Gastrocnemius medialis (tissue), 4 donors: ENCODE results near the gene AP3B2.

ENCODE experiments used
- POLR2A ChIP-seq, 2 donors: fragments of 450-650 bp; IDR thresholded peaks; one replicate each; pipeline ENCODE4 v1.6.1; 2017; ENCODE audit warnings: antibody characterized with exemption in 2 of 2, mild to moderate bottlenecking in 2 of 2, moderate library complexity in 2 of 2
- TF ChIP-seq, protein P1 (sequence below), 5 experiments: fragments of 450-650 bp in 3 of 5; fragments of 200-600 bp in 2 of 5; sonication (generic) in 2 of 5; IDR thresholded peaks in 4 of 5; conservative IDR thresholded peaks in 1 of 5; 1 replicate in 4 of 5; 2 replicates in 1 of 5; pipeline ENCODE4 v1.5.1; 2016 to 2019; ENCODE audit warnings: antibody characterized with exemption in 5 of 5, mild to moderate bottlenecking in 3 of 5, moderate library complexity in 3 of 5

DNA sequence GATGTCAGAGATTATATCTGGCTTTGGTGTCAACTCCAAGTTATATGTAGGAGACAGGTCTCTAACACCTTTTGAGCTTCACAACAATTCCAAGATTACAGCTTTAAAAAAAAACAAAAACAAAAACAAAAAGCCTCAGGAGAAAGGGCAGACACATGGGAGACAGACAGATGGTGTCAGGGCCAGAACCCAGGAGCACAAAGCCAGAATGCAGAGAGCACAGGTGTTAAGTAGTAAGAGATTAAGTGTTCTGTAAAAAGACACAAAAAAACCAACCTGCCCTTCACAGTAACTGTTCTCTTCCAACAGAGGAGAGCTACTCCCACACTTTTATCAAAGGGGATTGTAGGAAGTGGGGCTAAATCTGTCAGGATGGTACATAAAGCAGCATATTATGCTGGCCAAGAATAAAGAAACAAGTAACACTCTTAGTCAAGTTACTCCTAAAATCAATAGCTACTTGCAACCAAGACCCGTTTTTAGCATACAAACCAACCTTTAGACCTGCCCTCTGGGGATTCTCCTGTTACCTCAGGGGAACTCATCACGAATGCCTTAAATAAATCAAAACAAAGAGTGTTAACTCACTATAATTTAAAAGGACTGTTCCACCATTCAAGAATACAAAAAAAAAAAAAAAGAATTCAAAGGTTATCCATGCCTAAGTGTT is 68.4 kb downstream of the AP3B2 start:
- TF ChIP-seq, protein P1, sequence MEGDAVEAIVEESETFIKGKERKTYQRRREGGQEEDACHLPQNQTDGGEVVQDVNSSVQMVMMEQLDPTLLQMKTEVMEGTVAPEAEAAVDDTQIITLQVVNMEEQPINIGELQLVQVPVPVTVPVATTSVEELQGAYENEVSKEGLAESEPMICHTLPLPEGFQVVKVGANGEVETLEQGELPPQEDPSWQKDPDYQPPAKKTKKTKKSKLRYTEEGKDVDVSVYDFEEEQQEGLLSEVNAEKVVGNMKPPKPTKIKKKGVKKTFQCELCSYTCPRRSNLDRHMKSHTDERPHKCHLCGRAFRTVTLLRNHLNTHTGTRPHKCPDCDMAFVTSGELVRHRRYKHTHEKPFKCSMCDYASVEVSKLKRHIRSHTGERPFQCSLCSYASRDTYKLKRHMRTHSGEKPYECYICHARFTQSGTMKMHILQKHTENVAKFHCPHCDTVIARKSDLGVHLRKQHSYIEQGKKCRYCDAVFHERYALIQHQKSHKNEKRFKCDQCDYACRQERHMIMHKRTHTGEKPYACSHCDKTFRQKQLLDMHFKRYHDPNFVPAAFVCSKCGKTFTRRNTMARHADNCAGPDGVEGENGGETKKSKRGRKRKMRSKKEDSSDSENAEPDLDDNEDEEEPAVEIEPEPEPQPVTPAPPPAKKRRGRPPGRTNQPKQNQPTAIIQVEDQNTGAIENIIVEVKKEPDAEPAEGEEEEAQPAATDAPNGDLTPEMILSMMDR (IDR thresholded peaks at IDR 0.05 in 4 of 5, conservative IDR thresholded peaks at IDR 0.05 in 1 of 5): no peak
- no peak for TF ChIP-seq POLR2A (IDR thresholded peaks at IDR 0.05)
